ENCODE results near the gene LY6G5C. TPM values are rescaled to one million over a fixed set of nuclear protein-coding genes. Genes with fewer than 3 reads are reported as not detected.

LY6G5C gene
- total and polyA plus RNA-seq, 9 of the 15 experiments (the other 6 are each of a cell fraction or from before 2014, with no cell fraction given): 0.10 to 0.67 (median 0.46) TPM; not detected in 4

- intact Hi-C loops (cut with micrococcal nuclease): no loop called here
- FAIRE-seq: no peak
- Histone ChIP-seq H2AFZ (ENCODE audit: low read depth, low read length) (no peak overlapping the region), H3K9me3 (replicated peaks; ENCODE audit: control insufficient read depth, insufficient read depth, low read depth, low read length) (no peaks in the 10 kb centered on the region), H3K79me2 (ENCODE audit: control insufficient read depth, insufficient read depth, low read length) (peaks cover 7% of the 10 kb centered on the region; the same call in 1 of the 3 replicates), H3K27ac (ENCODE audit: extremely low read depth, low read depth, low read length) (no peak overlapping the region), H3K27me3 (ENCODE audit: control insufficient read depth in 2 of 2, insufficient read depth in 2 of 2, low read length in 2 of 2) (no peaks in the 10 kb centered on the region), H3K9ac (ENCODE audit: insufficient read depth in 1 of 2, low read depth in 2 of 2, low read length in 2 of 2) (peak overlapping the region in 1 of 2 experiments; percentile 70; a peak in 2 of 4 replicates), H3K36me3 (ENCODE audit: control insufficient read depth, insufficient read depth, low read length) (peaks cover 27% of the 10 kb centered on the region; the same call in 2 of the 3 replicates), H4K20me1 (replicated peaks; ENCODE audit: control insufficient read depth, insufficient read depth, low read length) (no peaks in the 10 kb centered on the region), H3K4me2 (ENCODE audit: insufficient read depth, low read length) (no peak overlapping the region), H3K4me3 (no peak overlapping the region), H3K9me1 (ENCODE audit: control insufficient read depth, insufficient read depth, low read length) (peaks cover 5% of the 10 kb centered on the region), H3K4me1 (replicated peaks in 1 of 2; ENCODE audit: control insufficient read depth in 2 of 2, insufficient read depth in 2 of 2, low read length in 2 of 2) (peaks cover 43 to 53% of the 10 kb centered on the region in 2 experiments)
- ChIA-PET POLR2A (interaction anchor here (0.5 to 15.0 kb wide), 13 partner anchors 11 to 477 kb away, joined by 3 to 236 read pairs (median 4); partner anchors contain the start of genes ABHD16A, C6orf47, CLIC1 and CSNK2B), CTCF (ENCODE audit: low intra/inter-chr PET ratio) (interaction anchor here (0.5 kb wide), 1 partner anchor 43 kb away, joined by 3 read pairs; the partner anchor contains the start of gene LY6G5C)
- peak; percentile 51 for TF ChIP-seq RBFOX2 (IDR thresholded peaks at IDR 0.05; ENCODE audit: low read depth, low read length)
- TF ChIP-seq ZNF76 (CRISPR knock-in tag; IDR thresholded peaks at IDR 0.05; ENCODE audit: borderline replicate concordance): no peak
- TF ChIP-seq NR4A1 (CRISPR knock-in tag; IDR thresholded peaks at IDR 0.05): 0 out of 2 replicates have a peak, but pooled peaks have one; percentile 5
- TF ChIP-seq NR4A1 (tag; IDR thresholded peaks at IDR 0.05): no peak
- peak; percentile 73 for TF ChIP-seq POLR2G (IDR thresholded peaks at IDR 0.05; ENCODE audit: low read depth, low read length)
- TF ChIP-seq ZBTB33 (CRISPR knock-in tag; IDR thresholded peaks at IDR 0.05): peak; percentile 8; the same call in 1 of the 2 replicates
- TF ChIP-seq POLR2A (conservative IDR thresholded peaks at IDR 0.05): no peak
- TF ChIP-seq PYGO2 (tag; IDR thresholded peaks at IDR 0.05): no peak
- TF ChIP-seq ARHGAP35 (IDR thresholded peaks at IDR 0.05; ENCODE audit: partially characterized antibody): no peak
- no peak for TF ChIP-seq RERE (CRISPR knock-in tag; IDR thresholded peaks at IDR 0.05; ENCODE audit: borderline replicate concordance)
- TF ChIP-seq ETS1 (conservative IDR thresholded peaks at IDR 0.05; ENCODE audit: control insufficient read depth, low read depth, low read length): 0 out of 2 replicates have a peak, but pooled peaks have one; percentile 20
- ATAC-seq: no peak
- BruUV-seq (replicated peaks): no TSS peak
- in situ Hi-C loops (cut with MboI): no loop called here
- 89% methylated on average over 24 of the region's 25 CpGs for WGBS (ENCODE audit: insufficient coverage, low coverage, missing lambda C conversion rate)
- no peak for DNase-seq (ENCODE audit: extremely low read depth in 1 of 4, low spot score in 3 of 4)
Observed at GRCh38 chr6:31723980-31724691, 43.3 kb upstream of the LY6G5C start.
